Smooth muscle cell (in vitro differentiated cells): ENCODE measurements around the gene PTTG2. TPM values are rescaled to one million over a fixed set of nuclear protein-coding genes. Genes with fewer than 3 reads are reported as not detected.
A peak's percentile ranks its signal among the peaks of the same experiment; 100 is the strongest.

Experiments used
- DNase-seq: peaks from one replicate; lab custom pipeline; 2025; ENCODE audit not compliant: unreplicated experiment; lab: John Stamatoyannopoulos, UW
- H2AFZ ChIP-seq: fragments of 200-600 bp; sonication (generic); 2 replicates; pipeline ENCODE4 v1.6.0; 2016; ENCODE audit warnings: antibody characterized with exemption, low read depth, mild to moderate bottlenecking
- H3F3A ChIP-seq: fragments of 200-600 bp; sonication (generic); 2 replicates; pipeline ENCODE4 v1.6.0; 2017; ENCODE audit warnings: antibody characterized with exemption, low read depth
- H3K27ac ChIP-seq: fragments of 200-600 bp; sonication (generic); 2 replicates; pipeline ENCODE4 v1.5.1; 2016; ENCODE audit warnings: low read depth, mild to moderate bottlenecking
- H3K27me3 ChIP-seq: fragments of 200-600 bp; sonication (generic); 2 replicates; pipeline ENCODE4 v1.6.1; 2016; ENCODE audit warnings: low read depth, mild to moderate bottlenecking
- H3K36me3 ChIP-seq: fragments of 200-600 bp; sonication (generic); 2 replicates; pipeline ENCODE4 v1.5.1; 2016; ENCODE audit warnings: low read depth
- H3K4me1 ChIP-seq: fragments of 200-600 bp; sonication (generic); 2 replicates; pipeline ENCODE4 v1.5.1; 2016; ENCODE audit warnings: low read depth
- H3K4me2 ChIP-seq: fragments of 200-600 bp; sonication (generic); 2 replicates; pipeline ENCODE4 v1.6.0; 2016; ENCODE audit warnings: mild to moderate bottlenecking
- H3K4me3 ChIP-seq: fragments of 200-600 bp; sonication (generic); 2 replicates; pipeline ENCODE4 v1.5.1; 2016; ENCODE audit warnings: mild to moderate bottlenecking
- H3K79me2 ChIP-seq: fragments of 200-600 bp; sonication (generic); 2 replicates; pipeline ENCODE4 v1.6.0; 2016; ENCODE audit warnings: low read depth, mild to moderate bottlenecking
- H3K9ac ChIP-seq: fragments of 200-600 bp; sonication (generic); 2 replicates; pipeline ENCODE4 v1.6.0; 2016; ENCODE audit warnings: low read depth
- H3K9me3 ChIP-seq: fragments of 200-600 bp; sonication (generic); replicated peaks from 2 replicates; pipeline ENCODE4 v1.5.1; 2016; ENCODE audit warnings: low read depth
- H4K20me1 ChIP-seq: fragments of 200-600 bp; sonication (generic); 2 replicates; pipeline ENCODE4 v1.6.0; 2016; ENCODE audit warnings: low read depth
- CTCF ChIP-seq: fragments of 200-600 bp; sonication (generic); IDR thresholded peaks from 2 replicates; pipeline ENCODE4 v1.5.1; 2017; ENCODE audit warnings: borderline replicate concordance, mild to moderate bottlenecking, antibody characterized with exemption; ENCODE audit not compliant: insufficient read depth, poor library complexity, severe bottlenecking
- WGBS: methylation state at CpG from one replicate; pipeline ENCODE4 v1.1.7; 2016; ENCODE audit warnings: low lambda C conversion rate; 5-methylcytosine and 5-hydroxymethylcytosine counted together
- polyA plus RNA-seq: library from polyadenylated mRNA; unstranded; fragments of >200 nt; fragmentation: Nextera tagmentation; extraction: Ambion mirVana; gene quantifications from 2 replicates; pipeline ENCODE4 v1.2.1, GENCODE V29; 2016
- total RNA-seq: library from RNA; depleted of rRNA; stranded (reverse); fragments of >200 nt; gene quantifications from 2 replicates; pipeline ENCODE4 v1.2.3, GENCODE V29; 2014

Gene PTTG2
- total and polyA plus RNA-seq, 2 experiments from 2014 or later, result not detected

DNA sequence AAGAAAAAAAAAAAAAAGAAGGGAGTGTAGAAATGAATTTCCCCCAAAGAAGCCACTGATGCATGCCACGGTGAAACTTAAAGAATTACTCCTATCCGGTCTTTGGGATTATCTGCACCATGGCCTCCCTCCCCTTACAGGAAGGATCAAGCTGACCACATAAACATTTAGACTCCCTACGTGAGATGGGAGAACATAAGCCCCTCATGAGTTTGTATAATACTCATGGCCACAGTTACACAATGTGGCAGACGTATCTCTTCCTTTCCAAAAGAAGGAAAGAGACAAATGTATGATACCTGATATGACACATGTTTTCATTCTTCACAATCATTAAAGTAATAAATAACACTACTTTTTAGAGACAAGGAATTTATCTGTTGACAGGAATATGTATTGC, 3.3 kb upstream of the PTTG2 start:
- Histone ChIP-seq H3K9me3 (no peaks in the 10 kb centered on the region), H3F3A (peaks cover 11% of the 10 kb centered on the region), H2AFZ (no peak overlapping the region), H3K36me3 (no peaks in the 10 kb centered on the region), H3K9ac (no peak overlapping the region), H3K27me3 (no peaks in the 10 kb centered on the region), H4K20me1 (no peaks in the 10 kb centered on the region), H3K4me1 (peaks cover 6% of the 10 kb centered on the region), H3K4me3 (no peak overlapping the region), H3K79me2 (no peaks in the 10 kb centered on the region), H3K27ac (peak overlapping the region; percentile 6), H3K4me2 (no peak overlapping the region)
- TF ChIP-seq CTCF, result no peak
- DNase-seq, result no peak
- WGBS, result 17% methylated on average over 4 of the region's 4 CpGs

GRCh38 chr4:37958932-37959331, 1.3 kb upstream of the PTTG2 start:
- DNase-seq, result no peak
- Histone ChIP-seq H4K20me1 (no peaks in the 10 kb centered on the region), H3K4me2 (no peak overlapping the region), H3K9ac (no peak overlapping the region), H3K4me1 (no peaks in the 10 kb centered on the region), H3K79me2 (no peaks in the 10 kb centered on the region), H3K27ac (no peak overlapping the region), H3K36me3 (no peaks in the 10 kb centered on the region), H2AFZ (no peak overlapping the region), H3K9me3 (no peaks in the 10 kb centered on the region), H3K27me3 (no peaks in the 10 kb centered on the region), H3F3A (peaks cover 6% of the 10 kb centered on the region), H3K4me3 (no peak overlapping the region)
- TF ChIP-seq CTCF, result no peak
- WGBS, result 79% methylated on average over 6 of the region's 6 CpGs

DNA sequence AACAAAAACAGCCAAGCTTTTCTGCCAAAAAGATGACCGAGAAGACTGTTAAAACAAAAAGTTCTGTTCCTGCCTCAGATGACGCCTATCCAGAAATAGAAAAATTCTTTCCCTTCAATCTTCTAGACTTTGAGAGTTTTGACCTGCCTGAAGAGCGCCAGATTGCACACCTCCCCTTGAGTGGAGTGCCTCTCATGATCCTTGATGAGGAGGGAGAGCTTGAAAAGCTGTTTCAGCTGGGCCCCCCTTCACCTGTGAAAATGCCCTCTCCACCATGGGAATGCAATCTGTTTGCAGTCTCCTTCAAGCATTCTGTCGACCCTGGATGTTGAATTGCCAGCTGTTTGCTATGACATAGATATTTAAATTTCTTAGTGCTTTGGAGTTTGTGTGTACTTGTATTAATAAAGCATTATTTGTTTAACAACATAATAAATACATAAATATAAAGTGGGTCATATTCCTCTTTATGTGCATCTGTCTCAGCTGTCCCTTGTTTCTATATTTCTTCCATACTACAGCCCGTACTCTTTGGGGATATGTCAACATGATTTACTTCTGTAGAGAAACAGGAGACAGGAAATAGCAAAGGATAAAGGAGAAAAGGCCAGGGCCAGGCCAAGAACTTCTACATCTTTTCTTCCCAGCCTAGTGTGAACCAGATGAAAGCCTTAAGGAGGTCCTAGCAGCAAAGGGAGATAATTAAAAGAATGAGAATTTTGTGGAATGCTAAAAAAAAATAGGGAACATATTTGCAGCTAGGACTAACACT, 667 bp downstream of the PTTG2 start:
- Histone ChIP-seq H3K27ac (no peak overlapping the region), H3K36me3 (no peaks in the 10 kb centered on the region), H3K4me1 (no peaks in the 10 kb centered on the region), H3K4me3 (no peak overlapping the region), H3F3A (peaks cover 3% of the 10 kb centered on the region), H3K9ac (no peak overlapping the region), H2AFZ (peak overlapping the region; percentile 66), H4K20me1 (no peaks in the 10 kb centered on the region), H3K9me3 (no peaks in the 10 kb centered on the region), H3K27me3 (no peaks in the 10 kb centered on the region), H3K4me2 (no peak overlapping the region), H3K79me2 (no peaks in the 10 kb centered on the region)
- DNase-seq, result no peak
- no peak for TF ChIP-seq CTCF
- 84% methylated on average over 5 of the region's 5 CpGs for WGBS
